Ectodermal cell (in vitro differentiated cells): Measurements from ENCODE around the gene PRB2. TPM values are rescaled to one million over a fixed set of nuclear protein-coding genes. Genes with fewer than 3 reads are reported as not detected.
"Not testable (repeated sequence)": the region's sequence is repeated elsewhere in the genome, so short reads cannot be mapped to it uniquely, and the experiment has no call there.

Experiments used
- H3K27ac ChIP-seq: 2 replicates; pipeline ENCODE4 v1.7.0; 2013; ENCODE audit warnings: mild to moderate bottlenecking, low read depth, low read length; ENCODE audit not compliant: insufficient read depth, poor library complexity, severe bottlenecking
- H3K27me3 ChIP-seq: 2 replicates; pipeline ENCODE4 v1.7.0; 2013; ENCODE audit warnings: mild to moderate bottlenecking, low read length; ENCODE audit not compliant: insufficient read depth, control insufficient read depth, poor library complexity, severe bottlenecking
- H3K36me3 ChIP-seq: one replicate; pipeline ENCODE4 v1.7.0; 2013; ENCODE audit warnings: low read length; ENCODE audit not compliant: control insufficient read depth, insufficient read depth
- H3K4me1 ChIP-seq: one replicate; pipeline ENCODE4 v1.7.0; 2013; ENCODE audit warnings: low read length; ENCODE audit not compliant: control insufficient read depth, insufficient read depth
- H3K4me3 ChIP-seq: 2 replicates; pipeline ENCODE4 v1.7.0; 2013; ENCODE audit warnings: low read depth, low read length, control low read depth; ENCODE audit not compliant: insufficient read depth
- H3K9me3 ChIP-seq: 2 replicates; pipeline ENCODE4 v1.7.0; 2013; ENCODE audit warnings: mild to moderate bottlenecking, low read length, moderate library complexity; ENCODE audit not compliant: control insufficient read depth
- WGBS, 2 experiments: methylation state at CpG; one replicate each; pipeline ENCODE4 v1.1.7; 2013; ENCODE audit warnings: missing lambda C conversion rate in 2 of 2; 5-methylcytosine and 5-hydroxymethylcytosine counted together
- polyA plus RNA-seq, 4 experiments: library from polyadenylated mRNA; stranded (reverse); fragments of 50-300 nt; gene quantifications; one replicate each; pipeline ENCODE4 v1.2.3, GENCODE V29; 2013

The PRB2 gene
- polyA plus RNA-seq (2013, experiment 1 of 4) = not detected
- polyA plus RNA-seq (2013, experiment 2 of 4) = not detected
- polyA plus RNA-seq (2013, experiment 3 of 4) = not detected
- not detected for polyA plus RNA-seq (2013, experiment 4 of 4)

- H3K27ac ChIP-seq, H3K9me3 ChIP-seq, H3K4me1 ChIP-seq, H3K36me3 ChIP-seq, H3K27me3 ChIP-seq, H3K4me3 ChIP-seq: not testable (repeated sequence)
- WGBS, 2 experiments = no CpG with 5 or more reads among the region's 1 CpG
Measured at GRCh38 chr12:11395467-11395866, at the start of gene PRB2. Gene PRB2, minus strand, starts transcription at chr12:11395567. Its CDS starts 38 bp downstream, at chr12:11395529.

DNA sequence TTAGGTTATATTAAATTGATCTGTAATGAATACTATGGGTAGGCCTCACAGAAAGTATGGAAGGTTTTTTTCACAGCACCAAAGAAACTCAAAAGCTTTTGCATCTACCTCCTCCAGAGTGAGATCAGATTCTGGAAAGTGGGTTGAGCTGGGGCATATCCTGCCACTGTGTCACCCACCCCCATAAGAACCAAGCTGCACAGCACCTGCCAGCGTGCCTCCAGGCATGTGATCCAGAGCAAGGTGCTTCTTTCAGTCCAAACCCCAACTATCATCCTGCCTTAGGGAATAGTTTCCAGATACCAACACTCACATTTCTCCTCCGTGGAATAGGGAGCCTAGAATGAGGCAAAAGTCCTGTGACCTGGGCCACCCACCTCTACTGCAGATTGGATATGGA lies 42.6 kb upstream of the PRB2 start:
- H3K27ac ChIP-seq = no peak overlapping the region
- no peaks in the 10 kb centered on the region for H3K27me3 ChIP-seq
- 74 to 91% methylated on average over 2 of the region's 2 CpGs for WGBS, 2 experiments
- no peaks in the 10 kb centered on the region for H3K9me3 ChIP-seq
- no peaks in the 10 kb centered on the region for H3K36me3 ChIP-seq
- H3K4me1 ChIP-seq = no peaks in the 10 kb centered on the region
- H3K4me3 ChIP-seq = no peak overlapping the region

GRCh38 chr12:11433664-11434063 lies 38.3 kb upstream of the PRB2 start:
- no peak overlapping the region for H3K27ac ChIP-seq
- H3K4me1 ChIP-seq = no peaks in the 10 kb centered on the region
- H3K36me3 ChIP-seq = no peaks in the 10 kb centered on the region
- no peaks in the 10 kb centered on the region for H3K27me3 ChIP-seq
- no peak overlapping the region for H3K4me3 ChIP-seq
- 52 to 55% methylated on average over 4 of the region's 4 CpGs for WGBS, 2 experiments
- H3K9me3 ChIP-seq = no peaks in the 10 kb centered on the region

DNA sequence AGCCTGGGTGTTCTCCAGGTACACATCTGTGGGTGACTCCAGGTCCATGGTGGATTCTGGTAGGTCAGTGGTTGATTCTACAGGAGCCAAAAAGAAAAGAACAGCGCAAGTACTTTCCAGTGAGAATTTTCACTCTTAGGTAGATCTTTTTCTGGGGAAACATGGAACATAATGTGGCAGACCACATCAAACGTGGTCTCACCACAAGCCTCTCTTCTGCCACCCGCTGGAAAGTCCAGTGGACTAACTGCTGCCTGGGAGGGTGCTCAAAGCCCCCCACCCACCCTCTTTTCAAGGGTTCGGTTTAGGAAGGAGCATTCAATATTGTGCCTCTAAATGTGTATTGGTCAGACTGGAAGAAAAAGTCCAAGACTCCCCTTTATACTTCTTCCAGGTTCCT lies 36.1 kb upstream of the PRB2 start:
- Histone ChIP-seq H3K27ac (no peak overlapping the region), H3K36me3 (no peaks in the 10 kb centered on the region), H3K27me3 (no peaks in the 10 kb centered on the region), H3K4me1 (no peaks in the 10 kb centered on the region), H3K4me3 (no peak overlapping the region), H3K9me3 (no peaks in the 10 kb centered on the region)
- WGBS, 2 experiments = 86 to 93% methylated on average over 3 to 4 of the region's 4 CpGs

- H3K36me3 ChIP-seq = no peaks in the 10 kb centered on the region
- no peaks in the 10 kb centered on the region for H3K27me3 ChIP-seq
- H3K27ac ChIP-seq = no peak overlapping the region
- no peaks in the 10 kb centered on the region for H3K4me1 ChIP-seq
- WGBS, 2 experiments = 90 to 92% methylated on average over 1 of the region's 1 CpG
- no peaks in the 10 kb centered on the region for H3K9me3 ChIP-seq
- no peak overlapping the region for H3K4me3 ChIP-seq
Measured at GRCh38 chr12:11427341-11427740, 32.0 kb upstream of the PRB2 start.

DNA sequence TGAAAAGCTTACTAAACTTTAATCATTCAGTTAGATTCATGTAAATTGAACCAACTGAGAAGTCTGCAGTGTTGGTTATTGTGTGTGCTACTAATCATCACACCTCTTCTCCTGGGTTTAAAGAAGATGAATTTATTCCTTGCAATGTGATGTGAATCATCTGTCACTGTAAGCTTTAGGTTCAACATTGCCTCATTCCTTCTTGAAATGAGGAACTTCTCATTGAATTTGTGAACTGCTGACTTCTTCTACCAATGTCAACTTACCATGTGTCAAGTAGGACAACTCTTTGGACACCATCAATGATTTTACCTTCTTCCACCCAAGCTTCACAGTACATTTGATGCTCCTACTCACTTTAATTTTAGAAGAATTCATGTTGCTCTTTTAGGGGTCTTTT lies 17.4 kb upstream of the PRB2 start:
- Histone ChIP-seq H3K9me3 (no peaks in the 10 kb centered on the region), H3K4me3 (no peak overlapping the region), H3K4me1 (no peaks in the 10 kb centered on the region), H3K36me3 (no peaks in the 10 kb centered on the region), H3K27ac (no peak overlapping the region), H3K27me3 (no peaks in the 10 kb centered on the region)

- no peak overlapping the region for H3K27ac ChIP-seq
- H3K4me1 ChIP-seq = no peaks in the 10 kb centered on the region
- H3K36me3 ChIP-seq = no peaks in the 10 kb centered on the region
- no peaks in the 10 kb centered on the region for H3K9me3 ChIP-seq
- WGBS, 2 experiments = 94 to 100% methylated on average over 4 to 5 of the region's 6 CpGs
- H3K4me3 ChIP-seq = no peak overlapping the region
- H3K27me3 ChIP-seq = no peaks in the 10 kb centered on the region
Measured at GRCh38 chr12:11408096-11408495, 12.7 kb upstream of the PRB2 start.

- H3K36me3 ChIP-seq = no peaks in the 10 kb centered on the region
- H3K27me3 ChIP-seq = no peaks in the 10 kb centered on the region
- no peaks in the 10 kb centered on the region for H3K9me3 ChIP-seq
- H3K27ac ChIP-seq = no peak overlapping the region
- no peak overlapping the region for H3K4me3 ChIP-seq
- 51 to 73% methylated on average over 1 of the region's 1 CpG for WGBS, 2 experiments
- no peaks in the 10 kb centered on the region for H3K4me1 ChIP-seq
Measured at GRCh38 chr12:11397366-11397765, 2.0 kb upstream of the PRB2 start.

DNA sequence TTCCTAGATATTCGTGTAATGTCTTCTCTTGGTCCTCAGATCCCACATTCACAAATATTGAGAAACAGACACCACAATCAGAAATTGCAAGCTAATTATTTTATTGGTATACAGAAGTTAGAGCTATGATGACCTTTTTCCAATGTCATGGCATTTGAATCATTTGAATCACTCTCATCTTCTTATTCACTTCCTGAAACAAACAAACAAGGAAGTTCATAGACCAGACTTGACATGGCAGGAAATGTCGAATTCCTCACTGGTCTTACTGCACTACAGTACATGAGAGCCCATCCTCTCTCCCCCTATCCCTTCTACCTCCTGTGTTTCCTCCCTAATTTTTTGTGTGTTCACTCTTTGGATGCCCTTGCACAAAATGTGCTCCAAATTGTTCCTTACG lies 3.9 kb downstream of the PRB2 start:
- not testable (repeated sequence) for H3K4me1 ChIP-seq, H3K4me3 ChIP-seq, H3K27ac ChIP-seq, H3K36me3 ChIP-seq, H3K9me3 ChIP-seq, H3K27me3 ChIP-seq
- WGBS, 2 experiments = 87 to 97% methylated on average over 1 to 2 of the region's 3 CpGs

DNA sequence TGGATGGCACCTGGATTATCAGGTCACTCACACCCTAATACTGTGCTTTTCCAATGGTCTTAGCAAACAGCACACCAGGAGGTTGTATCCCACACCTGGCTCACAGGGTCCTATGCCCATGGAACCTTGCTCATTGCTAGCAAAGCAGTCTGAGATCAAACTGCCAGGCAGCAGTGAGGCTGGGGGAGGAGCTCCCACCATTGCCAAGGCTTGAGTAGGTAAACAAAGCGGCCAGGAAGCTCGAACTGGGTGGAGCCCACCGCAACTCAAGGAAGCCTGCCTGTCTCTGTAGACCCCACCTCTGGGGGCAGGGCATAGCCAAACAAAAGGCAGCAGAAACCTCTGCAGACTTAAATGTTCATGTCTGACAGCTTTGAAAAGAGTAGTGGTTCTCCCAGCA lies 17.9 kb downstream of the PRB2 start:
- WGBS, 2 experiments = 93% methylated on average over 3 of the region's 3 CpGs
- not testable (repeated sequence) for H3K9me3 ChIP-seq, H3K4me1 ChIP-seq, H3K27me3 ChIP-seq, H3K27ac ChIP-seq, H3K4me3 ChIP-seq, H3K36me3 ChIP-seq

DNA sequence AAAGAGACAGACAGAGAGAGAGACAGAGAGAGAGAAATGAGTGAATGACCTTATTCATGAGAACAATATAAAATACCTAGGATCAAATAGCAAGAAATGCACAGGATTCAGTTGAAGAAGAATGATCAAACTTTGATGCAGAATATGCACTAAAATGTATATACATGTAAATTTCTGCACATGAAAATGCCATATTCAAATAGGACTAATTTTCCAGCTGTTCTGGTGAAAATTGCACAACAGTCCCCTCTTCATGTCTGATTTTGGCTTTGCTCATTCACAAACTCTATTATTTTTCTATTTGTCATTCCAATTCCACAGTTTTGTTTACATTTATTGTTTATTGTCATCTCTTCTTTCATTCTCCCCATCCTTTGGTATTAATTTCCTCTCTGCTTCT lies 34.2 kb downstream of the PRB2 start:
- Histone ChIP-seq H3K27me3 (no peaks in the 10 kb centered on the region), H3K4me3 (no peak overlapping the region), H3K9me3 (no peaks in the 10 kb centered on the region), H3K36me3 (no peaks in the 10 kb centered on the region), H3K27ac (no peak overlapping the region), H3K4me1 (no peaks in the 10 kb centered on the region)
